Measurements from ENCODE around the gene MARCHF9.

The MARCHF9 gene

DNA sequence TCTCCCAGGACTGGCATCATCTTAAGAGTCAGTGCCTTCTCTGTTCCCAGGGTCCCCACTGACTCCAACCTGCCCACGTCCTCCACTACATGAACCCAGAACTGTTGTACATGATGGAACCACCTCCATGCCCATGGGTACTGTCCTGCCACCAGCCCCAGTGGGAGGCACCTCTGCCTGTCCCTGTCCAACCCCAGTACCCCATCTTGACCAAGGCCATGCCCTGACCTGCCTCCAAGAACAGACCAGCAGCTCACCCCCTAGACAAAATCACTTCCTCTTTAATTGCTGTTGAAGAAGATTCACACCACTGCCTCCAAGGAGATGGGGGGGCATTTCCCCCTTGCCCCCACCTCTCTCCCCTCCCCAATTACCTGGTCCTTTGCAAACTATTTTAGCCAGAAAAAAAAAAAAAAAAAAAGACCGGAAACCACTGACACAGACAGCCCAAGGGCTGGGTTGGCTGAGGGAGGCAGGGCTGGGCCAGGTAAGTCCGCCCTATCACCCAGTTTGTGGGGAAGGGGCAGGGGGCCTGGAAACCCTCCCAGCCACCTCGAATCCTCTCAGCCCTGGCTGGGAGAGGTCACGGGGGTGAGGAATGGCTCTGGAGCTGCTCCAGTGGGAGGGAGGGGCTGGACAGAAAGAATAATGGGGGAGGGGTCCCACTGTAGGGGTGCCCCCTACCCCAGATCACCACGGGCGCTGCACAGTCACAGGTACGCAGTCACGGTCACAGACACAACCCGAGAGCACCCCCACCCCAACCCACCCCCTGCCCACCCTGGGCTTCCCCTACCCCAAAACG is 29.8 kb upstream of the MARCHF9 start:
- DNase-seq = no peak

GRCh38 chr12:57725851-57726150 is 29.1 kb upstream of the MARCHF9 start:
- no peak for DNase-seq

- no peak for DNase-seq
Measured at GRCh38 chr12:57726151-57726883, 28.6 kb upstream of the MARCHF9 start.

- no peak for DNase-seq
Measured at GRCh38 chr12:57726884-57727757, 27.8 kb upstream of the MARCHF9 start.

DNA sequence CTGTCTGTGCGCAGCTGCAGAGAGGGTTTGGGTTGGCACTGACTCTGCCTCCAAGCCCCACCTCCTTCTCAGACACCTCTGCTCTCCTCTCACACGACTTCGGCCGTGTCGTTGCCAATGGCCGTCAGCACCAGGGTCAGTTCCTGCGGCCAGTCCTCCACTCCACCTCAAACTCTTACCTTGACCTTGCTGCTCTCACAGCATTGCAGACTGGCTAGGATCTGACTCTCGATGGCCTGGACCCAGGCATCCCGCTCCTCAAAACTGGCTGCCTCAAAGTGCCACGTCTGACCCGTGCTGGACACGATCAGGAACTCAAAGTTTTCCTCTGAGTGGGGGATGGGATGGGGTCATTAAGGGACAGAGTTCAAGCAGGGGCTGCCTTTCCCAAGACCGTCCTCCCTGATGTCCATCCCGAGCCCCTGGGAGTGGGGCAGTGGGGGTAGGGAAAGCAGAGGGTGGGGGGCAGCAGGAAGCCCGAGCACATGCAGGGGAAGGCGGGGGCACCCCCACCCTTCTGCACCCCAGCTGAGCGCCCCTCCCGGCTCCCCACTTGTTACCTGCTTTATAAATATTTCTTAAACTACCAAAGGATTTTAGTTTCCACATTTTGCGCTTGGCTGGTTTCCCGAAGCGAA is 27.0 kb upstream of the MARCHF9 start:
- DNase-seq = no peak

DNA sequence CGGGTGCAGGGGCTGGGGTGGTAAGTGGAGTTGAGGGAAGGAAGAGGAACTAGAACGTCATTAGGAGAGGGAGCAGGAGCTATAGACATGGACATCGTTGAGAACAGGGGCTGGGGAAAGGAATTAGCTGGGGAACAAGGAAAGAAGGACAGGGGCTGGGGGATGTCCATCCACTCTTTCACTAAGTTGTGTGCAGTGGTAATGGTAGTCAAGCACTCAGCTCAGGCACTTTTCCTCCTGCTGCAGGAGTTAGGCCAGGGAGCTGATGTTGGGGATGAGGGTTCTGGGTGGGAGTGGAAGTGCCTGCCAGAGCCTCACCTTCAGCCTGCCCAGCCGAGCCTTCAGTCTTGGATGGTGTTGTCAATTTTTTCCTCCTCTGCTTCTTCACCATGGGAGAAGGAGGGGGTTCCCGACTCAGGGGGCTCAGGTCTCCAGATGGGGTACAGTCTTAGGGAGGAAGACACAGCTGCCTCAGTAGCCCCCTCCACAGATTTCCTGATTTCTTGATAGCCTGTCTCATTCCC is 25.5 kb upstream of the MARCHF9 start:
- DNase-seq = no peak

DNA sequence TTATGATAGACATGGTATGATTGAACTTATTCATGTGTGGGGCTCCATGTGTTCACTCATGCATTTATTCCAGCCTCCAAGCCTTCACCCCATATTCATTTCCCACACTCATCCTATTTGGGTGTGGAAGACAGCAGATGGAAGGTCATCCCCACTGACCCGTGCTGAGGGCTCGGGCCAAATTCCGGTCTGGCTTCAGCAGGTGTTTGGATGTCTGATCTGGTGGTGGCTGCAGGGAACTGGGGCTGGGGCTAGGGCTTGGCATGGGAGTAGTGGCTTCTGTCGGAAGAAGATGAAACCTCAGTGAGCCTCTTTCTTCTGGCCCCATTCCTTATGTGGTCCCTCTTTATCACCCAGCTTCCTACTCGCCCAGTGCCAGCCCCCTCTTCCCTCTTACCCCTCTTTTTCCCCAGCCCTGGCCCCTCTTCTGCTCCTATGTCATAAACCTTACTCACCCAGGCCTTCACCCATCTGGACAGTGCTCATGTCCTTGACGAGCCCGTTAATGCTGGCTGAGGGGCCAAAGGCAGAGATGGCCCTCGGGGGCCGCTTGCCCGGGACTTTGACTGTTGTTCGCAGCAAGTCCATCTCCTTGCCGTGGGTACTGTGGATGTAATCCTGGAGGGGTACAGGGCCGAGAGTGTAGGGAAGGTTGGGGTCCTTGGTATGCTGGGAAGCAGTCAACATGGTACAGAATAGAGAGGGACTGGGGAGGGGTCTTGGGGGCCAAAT is 24.4 kb upstream of the MARCHF9 start:
- DNase-seq = no peak

GRCh38 chr12:57731411-57732080 is 23.4 kb upstream of the MARCHF9 start:
- DNase-seq = no peak

- no peak for DNase-seq
Measured at GRCh38 chr12:57732270-57732669, 22.6 kb upstream of the MARCHF9 start.

GRCh38 chr12:57732726-57733593 is 21.9 kb upstream of the MARCHF9 start:
- no peak for DNase-seq

DNA sequence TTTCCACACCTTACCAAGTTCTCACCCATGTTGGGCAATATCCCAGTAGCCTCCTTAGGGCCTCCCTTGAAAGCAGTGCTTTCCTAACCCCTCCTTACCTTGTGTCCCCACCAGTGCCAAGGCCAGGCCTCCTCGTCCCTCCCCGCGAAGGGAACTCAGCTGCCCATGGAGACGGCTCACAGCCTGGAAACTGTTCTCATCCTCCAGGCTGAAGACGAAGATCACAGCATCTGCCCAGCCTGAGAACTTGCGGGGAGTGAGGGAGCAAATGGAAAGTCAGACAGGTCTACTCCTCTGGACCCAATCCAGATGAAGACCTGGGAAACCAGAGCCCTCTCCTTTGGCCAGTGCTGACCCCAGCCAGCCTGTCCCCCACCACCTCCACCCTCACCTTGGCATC is 21.0 kb upstream of the MARCHF9 start:
- no peak for DNase-seq

DNA sequence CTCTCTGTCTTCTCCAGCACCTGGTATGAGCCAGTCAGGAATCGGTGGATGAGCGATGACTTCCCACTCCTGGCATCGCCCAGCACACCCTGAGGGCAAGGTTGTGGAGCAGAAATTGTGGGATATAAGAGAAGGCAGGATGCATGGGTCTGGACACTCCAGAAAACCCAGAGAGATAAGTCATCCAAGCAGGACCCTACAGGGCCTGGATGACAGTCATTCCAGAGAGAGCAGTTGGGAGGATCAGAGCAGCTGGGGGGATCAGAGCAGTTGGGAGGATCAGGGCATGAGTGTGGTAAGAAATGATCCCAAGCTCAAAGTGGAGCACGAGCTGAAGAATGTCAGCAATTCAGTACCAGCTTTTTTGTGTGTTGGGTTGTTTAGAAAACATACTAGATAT is 20.3 kb upstream of the MARCHF9 start:
- no peak for DNase-seq

GRCh38 chr12:57735198-57735855 is 19.6 kb upstream of the MARCHF9 start:
- no peak for DNase-seq

GRCh38 chr12:57735952-57736740 is 18.8 kb upstream of the MARCHF9 start:
- DNase-seq = no peak

DNA sequence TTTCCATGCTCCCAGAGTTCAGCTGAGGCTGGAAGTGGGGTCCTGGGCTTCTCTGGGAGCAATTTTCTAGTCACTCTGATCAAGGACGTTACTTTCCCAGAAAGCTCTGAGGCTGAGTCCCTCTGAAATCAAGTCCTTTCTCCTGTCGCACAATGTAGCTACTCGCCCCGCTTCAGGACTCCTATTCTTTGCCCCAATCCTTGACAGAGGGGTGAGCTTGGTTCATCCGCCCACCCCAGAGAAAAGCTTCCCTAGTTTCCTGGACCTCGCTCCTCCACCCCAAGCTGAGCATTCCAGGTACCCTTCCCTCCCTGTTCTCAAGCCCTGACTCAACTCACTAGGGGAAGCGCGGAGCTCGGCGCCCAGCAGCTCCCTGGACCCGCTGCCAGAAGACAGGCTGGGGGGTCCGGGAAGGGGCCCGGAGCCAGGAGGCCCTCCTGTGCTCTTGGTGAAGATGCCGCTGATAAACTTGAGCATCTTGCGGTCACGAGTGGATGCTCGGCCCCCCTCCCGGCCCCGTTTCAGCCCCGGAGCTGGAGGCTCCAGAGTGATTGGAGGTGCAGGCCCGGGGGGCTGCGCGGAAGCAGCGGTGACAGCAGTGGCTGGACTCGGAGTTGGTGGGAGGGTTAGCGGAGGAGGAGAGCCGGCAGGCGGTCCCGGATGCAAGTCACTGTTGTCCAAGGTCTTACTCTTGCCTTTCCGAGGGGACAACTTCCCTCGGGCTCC is 18.0 kb upstream of the MARCHF9 start:
- no peak for DNase-seq

- DNase-seq = no peak
Measured at GRCh38 chr12:57737467-57738460, 17.1 kb upstream of the MARCHF9 start.

DNA sequence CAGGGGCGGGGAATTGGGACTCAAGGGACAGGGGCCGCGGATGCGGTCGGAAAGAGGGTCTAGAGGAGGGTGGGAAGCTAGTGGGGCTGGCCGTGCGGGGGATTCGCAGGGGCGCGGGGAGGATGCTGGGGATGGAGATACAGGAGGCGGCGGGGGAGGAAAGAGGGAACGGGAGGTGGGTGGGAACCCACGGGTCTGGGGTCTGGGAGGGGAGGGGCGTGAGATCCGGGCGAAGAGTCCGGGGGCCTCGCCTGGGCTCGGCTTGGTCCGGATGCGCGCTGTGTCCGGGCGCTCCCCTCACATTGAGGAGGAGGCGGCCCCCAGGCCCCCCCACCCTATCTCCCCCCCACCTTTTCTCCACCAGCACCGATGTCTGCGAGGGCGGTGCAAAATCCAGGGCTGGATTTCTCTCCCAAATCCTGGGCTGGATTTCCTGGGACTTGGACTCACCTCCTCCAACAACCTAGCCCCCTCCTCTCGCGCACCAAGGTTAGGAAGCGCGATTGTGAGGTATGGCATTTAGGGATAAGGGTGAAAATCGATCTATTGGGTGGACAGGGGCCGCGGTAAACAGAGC is 16.2 kb upstream of the MARCHF9 start, which contains the start of gene AGAP2:
Gene AGAP2, minus strand, starts transcription at position 82 of the 577 bp plus-strand sequence. CDS start 496 bp downstream, outside the sequence.
- no peak for DNase-seq

All from activated CD4-positive, alpha-beta T cell treated with anti-CD3 and anti-CD28 coated beads for 4 hours (primary cell).